ENCODE data around the gene NVL.

Gene NVL

GRCh38 chr1:224251741-224252146, 78.2 kb downstream of the NVL start:
- peaks cover 6% of the 10 kb centered on the region for H3K36me3 ChIP-seq (ENCODE audit: control insufficient read depth, insufficient read depth, low read length)
- no peaks in the 10 kb centered on the region for H3K27me3 ChIP-seq (replicated peaks; ENCODE audit: control insufficient read depth, insufficient read depth, low read length)
- no peak for DNase-seq (ENCODE audit: extremely low read depth, insufficient read length)
- TF ChIP-seq CTCF (IDR thresholded peaks at IDR 0.05; ENCODE audit: insufficient read depth, low read length, poor library complexity, severe bottlenecking): no peak
- no peak overlapping the region for H3K4me3 ChIP-seq (replicated peaks; ENCODE audit: low read depth, low read length)

- H3K36me3 ChIP-seq (ENCODE audit: control insufficient read depth, insufficient read depth, low read length): peaks cover 6% of the 10 kb centered on the region
- H3K4me3 ChIP-seq (replicated peaks; ENCODE audit: low read depth, low read length): no peak overlapping the region
- no peak for TF ChIP-seq CTCF (IDR thresholded peaks at IDR 0.05; ENCODE audit: insufficient read depth, low read length, poor library complexity, severe bottlenecking)
- H3K27me3 ChIP-seq (replicated peaks; ENCODE audit: control insufficient read depth, insufficient read depth, low read length): no peaks in the 10 kb centered on the region
- peak; percentile 37 for DNase-seq (ENCODE audit: extremely low read depth, insufficient read length)
Measured at GRCh38 chr1:224245188-224245587, 84.8 kb downstream of the NVL start.

GRCh38 chr1:224238756-224239155, 91.2 kb downstream of the NVL start:
- Histone ChIP-seq H3K36me3 (ENCODE audit: control insufficient read depth, insufficient read depth, low read length) (no peaks in the 10 kb centered on the region; the same call in 1 of the 2 replicates), H3K4me3 (replicated peaks; ENCODE audit: low read depth, low read length) (no peak overlapping the region), H3K27me3 (replicated peaks; ENCODE audit: control insufficient read depth, insufficient read depth, low read length) (no peaks in the 10 kb centered on the region)
- no peak for DNase-seq (ENCODE audit: extremely low read depth, insufficient read length)
- TF ChIP-seq CTCF (IDR thresholded peaks at IDR 0.05; ENCODE audit: insufficient read depth, low read length, poor library complexity, severe bottlenecking): no peak

GRCh38 chr1:224238212-224238611, 91.8 kb downstream of the NVL start:
- Histone ChIP-seq H3K36me3 (ENCODE audit: control insufficient read depth, insufficient read depth, low read length) (no peaks in the 10 kb centered on the region; the same call in 1 of the 2 replicates), H3K27me3 (replicated peaks; ENCODE audit: control insufficient read depth, insufficient read depth, low read length) (no peaks in the 10 kb centered on the region), H3K4me3 (replicated peaks; ENCODE audit: low read depth, low read length) (no peak overlapping the region)
- DNase-seq (ENCODE audit: extremely low read depth, insufficient read length): no peak
- no peak for TF ChIP-seq CTCF (IDR thresholded peaks at IDR 0.05; ENCODE audit: insufficient read depth, low read length, poor library complexity, severe bottlenecking)

GRCh38 chr1:224237119-224237881, 92.7 kb downstream of the NVL start:
- H3K27me3 ChIP-seq (replicated peaks; ENCODE audit: control insufficient read depth, insufficient read depth, low read length): no peaks in the 10 kb centered on the region
- no peaks in the 10 kb centered on the region; the same call in 1 of the 2 replicates for H3K36me3 ChIP-seq (ENCODE audit: control insufficient read depth, insufficient read depth, low read length)
- DNase-seq (ENCODE audit: extremely low read depth, insufficient read length): no peak
- TF ChIP-seq CTCF (IDR thresholded peaks at IDR 0.05; ENCODE audit: insufficient read depth, low read length, poor library complexity, severe bottlenecking): no peak
- no peak overlapping the region for H3K4me3 ChIP-seq (replicated peaks; ENCODE audit: low read depth, low read length)

All from GM06990 (cell line).